Activated naive CD4-positive, alpha-beta T cell treated with anti-CD3 and anti-CD28 coated beads, Interleukin-2, amount 50 U/mL, for 16 hours (primary cell): ENCODE measurements around the gene NLRP6.
"Not testable (repeated sequence)": the region's sequence is repeated elsewhere in the genome, so short reads cannot be mapped to it uniquely, and the experiment has no call there.

ENCODE experiments used
- DNase-seq: peaks from one replicate; pipeline ENCODE4 v3.0.0-alpha.2; 2020

NLRP6 gene

GRCh38 chr11:326842-327580, 48.8 kb downstream of the NLRP6 start:
- no peak for DNase-seq

GRCh38 chr11:327581-327923, 49.3 kb downstream of the NLRP6 start:
- DNase-seq: no peak

DNA sequence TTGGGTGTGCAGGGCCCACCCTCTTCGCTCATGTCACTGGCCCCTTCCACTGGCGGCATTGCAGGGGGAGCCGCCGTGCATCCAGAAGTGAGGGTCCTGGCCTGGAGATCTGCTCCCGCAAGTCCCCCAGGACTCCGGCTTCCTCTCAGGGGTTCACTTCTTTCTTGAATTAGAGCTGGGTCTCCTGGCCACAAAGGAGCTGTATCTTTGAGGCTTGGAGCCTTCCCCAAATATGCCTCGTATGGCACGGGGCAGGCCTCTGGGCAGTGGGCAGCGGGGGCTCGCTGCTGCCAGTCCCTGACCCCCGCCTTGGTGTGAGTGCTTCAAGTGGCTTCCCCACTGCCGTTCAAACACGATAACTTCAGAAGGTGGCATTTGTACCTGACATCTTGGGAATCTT, 49.8 kb downstream of the NLRP6 start:
- no peak for DNase-seq

DNA sequence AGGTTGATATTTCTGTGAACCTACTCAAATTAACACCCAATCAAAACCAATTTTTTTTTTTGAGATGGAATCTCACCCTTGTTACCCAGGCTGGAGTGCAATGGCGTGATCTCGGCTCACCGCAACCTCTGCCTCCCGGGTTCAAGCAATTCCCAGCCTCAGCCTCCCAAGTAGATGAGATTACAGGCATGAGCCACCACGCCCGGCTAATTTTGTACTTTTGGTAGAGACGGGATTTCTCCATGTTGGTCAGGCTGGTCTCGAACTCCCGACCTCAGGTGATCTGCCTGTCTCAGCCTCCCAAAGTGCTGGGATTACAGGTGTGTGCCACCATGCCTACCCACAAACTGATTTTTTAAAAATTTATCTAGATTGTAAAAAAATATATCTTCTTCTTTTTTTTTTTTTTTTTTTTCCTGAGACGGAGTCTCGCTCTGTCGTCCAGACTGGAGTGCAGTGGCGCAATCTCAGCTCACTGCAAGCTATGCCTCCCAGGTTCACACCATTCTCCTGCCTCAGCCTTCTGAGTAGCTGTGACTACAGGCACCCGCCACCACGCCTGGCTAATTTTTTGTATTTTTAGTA, 50.4 kb downstream of the NLRP6 start:
- not testable (repeated sequence) for DNase-seq

DNA sequence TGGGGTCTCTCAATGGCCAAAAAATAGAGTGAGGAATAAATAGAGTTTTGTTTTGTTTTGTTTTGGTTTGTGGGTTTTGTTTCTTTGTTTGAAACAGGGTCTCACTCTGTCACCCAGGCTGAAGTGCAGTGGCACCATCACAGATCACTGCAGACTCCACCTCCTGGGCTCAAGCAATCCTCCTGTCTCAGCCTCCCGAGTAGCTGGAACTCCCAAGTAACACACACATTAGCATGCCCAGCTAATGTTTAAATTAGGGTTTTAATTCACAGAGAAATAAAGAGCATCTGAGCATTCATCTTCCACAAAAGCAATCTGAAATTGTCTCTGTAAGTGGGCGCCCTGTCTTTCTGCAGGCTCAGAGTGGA, 51.7 kb downstream of the NLRP6 start:
- no peak for DNase-seq

GRCh38 chr11:330307-330693, 52.1 kb downstream of the NLRP6 start:
- no peak for DNase-seq

- DNase-seq: no peak
These were observed 52.6 kb downstream of the NLRP6 start for GRCh38 chr11:330694-331357.

DNA sequence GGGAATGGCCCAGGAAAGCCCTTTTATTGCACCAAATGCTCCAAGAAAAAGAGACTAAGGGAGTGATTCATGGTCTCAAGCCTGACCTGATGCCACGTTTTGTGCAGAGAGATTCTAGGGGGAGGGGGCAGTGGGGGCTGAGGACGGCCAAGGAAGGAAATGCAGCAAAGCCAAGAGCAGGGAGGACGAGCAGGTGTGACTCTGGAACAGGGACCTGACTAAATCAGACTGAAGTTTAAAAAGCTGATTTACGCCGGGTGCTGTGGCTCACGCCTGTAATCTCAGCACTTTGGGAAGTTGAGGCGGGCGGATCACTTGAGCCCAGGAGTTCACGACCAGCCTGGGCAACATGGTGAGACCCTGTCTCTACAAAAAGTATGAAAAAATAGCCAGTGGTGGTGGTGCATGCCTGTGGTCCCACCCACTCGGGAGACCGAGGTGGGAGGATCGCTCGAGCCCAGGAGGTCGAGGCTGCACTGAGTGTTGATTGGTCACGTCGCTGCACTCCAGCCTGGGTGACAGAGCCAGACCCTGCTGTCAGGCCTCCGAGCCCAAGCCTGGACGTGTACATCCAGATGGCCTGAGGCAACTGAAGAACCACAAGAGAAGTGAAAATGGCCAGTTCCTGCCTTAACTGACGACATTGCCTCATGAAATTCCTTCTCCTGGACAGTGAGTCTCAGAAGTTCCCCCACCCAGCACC, 53.3 kb downstream of the NLRP6 start:
- no peak for DNase-seq

DNA sequence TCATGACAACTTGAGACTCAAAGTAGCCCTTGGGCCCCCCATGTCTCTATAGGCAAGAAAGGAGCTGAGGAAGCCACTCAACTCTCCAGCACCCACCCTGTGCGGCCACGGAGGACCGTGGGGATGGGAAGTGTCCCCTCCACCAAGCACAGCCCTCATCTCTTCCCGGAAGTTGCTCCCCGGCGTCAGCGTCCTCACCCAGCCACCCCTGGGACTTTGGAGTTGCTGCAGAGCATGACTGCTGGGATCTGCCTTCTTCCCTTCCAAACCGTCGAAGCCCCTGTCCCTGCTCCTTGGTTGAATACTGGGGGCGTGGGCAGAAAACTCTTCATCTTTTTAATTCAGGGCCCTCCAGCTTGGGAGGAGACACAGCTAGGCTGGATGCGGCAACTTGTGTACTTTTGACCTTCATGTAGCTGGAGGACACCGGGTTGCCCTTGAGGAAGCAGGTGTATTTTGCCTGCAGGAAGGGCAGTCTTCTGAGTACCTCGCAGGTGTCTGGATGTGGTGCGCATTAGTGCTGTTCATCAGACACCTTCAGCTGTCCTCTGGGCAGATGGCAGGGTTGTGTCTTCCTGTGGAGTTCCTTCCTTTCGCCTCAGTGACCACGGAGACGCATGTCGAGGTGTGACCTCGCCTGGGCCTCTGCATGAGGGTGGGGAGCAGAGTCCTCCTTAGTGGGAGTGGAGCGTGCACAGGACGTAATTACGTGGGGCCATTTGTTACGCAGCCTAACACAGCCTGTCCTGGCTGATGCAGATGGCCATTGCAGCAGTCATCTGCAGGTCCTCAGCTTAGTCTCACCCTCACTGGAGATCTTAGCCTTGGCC, 54.7 kb downstream of the NLRP6 start:
- DNase-seq: no peak

DNA sequence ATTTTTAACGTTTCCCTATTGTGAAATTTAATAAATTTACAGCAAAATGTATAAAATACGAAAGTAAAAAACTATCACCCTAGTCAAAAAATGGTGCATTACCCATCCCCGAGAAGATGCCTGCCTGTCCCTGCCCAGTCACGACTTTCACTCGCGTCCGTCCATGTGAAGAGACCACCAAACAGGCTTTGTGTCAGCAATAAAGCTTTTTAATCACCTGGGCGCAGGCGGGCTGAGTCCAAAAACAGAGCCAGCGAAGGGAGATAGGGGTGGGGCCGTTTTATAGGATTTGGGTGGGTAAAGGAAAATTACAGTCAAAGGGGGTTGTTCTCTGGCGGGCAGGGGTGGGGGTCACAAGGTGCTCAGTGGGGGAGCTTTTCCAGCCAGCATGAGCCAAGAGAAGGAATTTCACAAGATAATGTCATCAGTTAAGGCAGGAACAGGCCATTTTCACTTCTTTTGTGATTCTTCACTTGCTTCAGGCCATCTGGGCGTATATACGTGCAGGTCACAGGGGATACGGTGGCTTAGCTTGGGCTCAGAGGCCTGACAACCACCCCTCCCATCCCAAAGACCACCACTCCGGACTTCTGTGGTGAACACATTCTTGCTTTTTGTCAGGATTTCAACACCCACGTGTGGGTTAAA, 55.5 kb downstream of the NLRP6 start:
- DNase-seq: not testable (repeated sequence)

DNA sequence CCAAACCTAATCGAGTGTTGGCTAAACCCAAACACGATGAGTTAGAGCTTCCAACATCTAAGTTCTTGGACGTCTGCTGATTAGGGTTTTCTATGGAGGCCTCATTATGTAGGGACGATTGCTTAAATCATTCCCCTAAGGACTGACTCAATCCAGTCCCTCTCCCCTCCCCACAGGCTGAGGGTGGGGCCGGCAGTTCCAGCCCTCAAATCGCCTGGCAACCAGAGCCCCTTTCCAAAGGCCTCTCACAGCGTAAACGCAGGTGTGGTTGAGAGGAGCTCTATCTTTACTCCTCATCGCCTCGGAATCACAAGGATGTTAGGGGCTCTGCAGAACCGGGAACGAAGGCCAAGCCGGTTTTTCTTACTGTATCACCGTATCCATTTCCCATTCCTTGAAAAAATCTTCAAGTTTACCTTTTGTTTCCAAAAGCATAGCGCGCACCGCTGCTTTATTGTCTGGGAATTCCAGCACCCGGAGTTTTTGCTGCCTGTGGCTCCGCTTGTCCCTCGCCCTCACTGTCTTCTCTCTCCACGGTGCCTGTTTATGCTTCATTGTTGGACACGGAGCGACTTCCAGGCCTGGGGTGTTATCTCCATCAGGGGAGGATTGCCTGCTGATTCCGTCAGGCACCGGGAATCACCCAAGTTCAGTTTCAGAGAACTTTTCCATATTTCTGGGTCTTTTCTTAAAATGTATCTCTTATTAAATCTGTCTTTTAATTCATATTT, 56.2 kb downstream of the NLRP6 start:
- no peak for DNase-seq
